Measurements from ENCODE around the gene CDC25A.

CDC25A gene

DNA sequence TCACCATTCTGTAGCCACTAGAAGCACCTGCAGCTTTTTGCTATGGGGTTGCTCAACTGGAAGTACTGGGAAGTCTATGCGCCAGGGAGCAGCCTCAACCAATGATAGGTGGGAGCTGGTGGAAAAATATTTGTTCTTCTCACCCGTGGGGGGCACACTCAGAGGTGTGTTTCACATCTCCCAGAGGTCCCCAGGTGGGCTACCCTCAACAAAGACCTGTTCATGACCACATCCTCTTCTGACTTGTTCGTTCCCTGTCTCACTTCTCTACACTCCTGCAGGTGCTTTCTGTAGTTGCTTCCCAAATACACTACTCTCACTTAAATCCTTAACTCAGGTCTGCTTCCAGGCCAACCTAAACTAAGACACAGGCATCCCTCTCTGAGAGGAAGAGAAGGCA, 38.7 kb upstream of the CDC25A start:
- TF ChIP-seq, protein P1, sequence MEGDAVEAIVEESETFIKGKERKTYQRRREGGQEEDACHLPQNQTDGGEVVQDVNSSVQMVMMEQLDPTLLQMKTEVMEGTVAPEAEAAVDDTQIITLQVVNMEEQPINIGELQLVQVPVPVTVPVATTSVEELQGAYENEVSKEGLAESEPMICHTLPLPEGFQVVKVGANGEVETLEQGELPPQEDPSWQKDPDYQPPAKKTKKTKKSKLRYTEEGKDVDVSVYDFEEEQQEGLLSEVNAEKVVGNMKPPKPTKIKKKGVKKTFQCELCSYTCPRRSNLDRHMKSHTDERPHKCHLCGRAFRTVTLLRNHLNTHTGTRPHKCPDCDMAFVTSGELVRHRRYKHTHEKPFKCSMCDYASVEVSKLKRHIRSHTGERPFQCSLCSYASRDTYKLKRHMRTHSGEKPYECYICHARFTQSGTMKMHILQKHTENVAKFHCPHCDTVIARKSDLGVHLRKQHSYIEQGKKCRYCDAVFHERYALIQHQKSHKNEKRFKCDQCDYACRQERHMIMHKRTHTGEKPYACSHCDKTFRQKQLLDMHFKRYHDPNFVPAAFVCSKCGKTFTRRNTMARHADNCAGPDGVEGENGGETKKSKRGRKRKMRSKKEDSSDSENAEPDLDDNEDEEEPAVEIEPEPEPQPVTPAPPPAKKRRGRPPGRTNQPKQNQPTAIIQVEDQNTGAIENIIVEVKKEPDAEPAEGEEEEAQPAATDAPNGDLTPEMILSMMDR (IDR thresholded peaks at IDR 0.05; ENCODE audit: low read depth, low read length, missing control alignments), result no peak
- H3K36me3 ChIP-seq (replicated peaks), result no peaks in the 10 kb centered on the region
- no peak for DNase-seq
- no peak overlapping the region for H3K4me3 ChIP-seq (ENCODE audit: low read depth, low read length)
- H3K27me3 ChIP-seq (replicated peaks), result peaks cover 2% of the 10 kb centered on the region
- H3K27ac ChIP-seq, result no peak overlapping the region
- in situ Hi-C loops (cut with HindIII; ENCODE audit: low pct_ligation_motif_present, low sequenced_read_pairs), result no loop called here

DNA sequence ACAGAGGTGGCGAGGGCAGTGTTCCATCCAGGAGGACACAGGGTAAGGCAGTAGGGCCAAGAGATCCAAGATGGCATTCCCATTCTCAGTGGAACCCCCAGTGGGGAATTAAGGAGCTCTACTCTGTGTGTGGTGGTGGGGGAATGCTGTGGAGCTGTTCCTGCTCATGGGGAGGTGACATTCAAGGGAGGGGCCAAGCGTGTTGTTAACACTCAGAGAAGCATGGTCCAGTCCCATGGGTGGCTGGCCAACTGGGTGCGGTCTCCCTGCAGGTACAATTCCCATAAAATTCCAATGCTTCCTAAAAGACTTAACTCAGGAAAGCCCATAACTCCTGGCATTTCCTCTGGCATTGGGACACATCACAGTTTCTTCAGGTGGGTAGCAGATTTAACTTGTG, 37.4 kb upstream of the CDC25A start:
- TF ChIP-seq, protein P1 (IDR thresholded peaks at IDR 0.05; ENCODE audit: low read depth, low read length, missing control alignments), result no peak
- Histone ChIP-seq H3K36me3 (replicated peaks) (no peaks in the 10 kb centered on the region), H3K4me3 (ENCODE audit: low read depth, low read length) (no peak overlapping the region), H3K27ac (no peak overlapping the region), H3K27me3 (replicated peaks) (peaks cover 2% of the 10 kb centered on the region)
- in situ Hi-C loops (cut with HindIII; ENCODE audit: low pct_ligation_motif_present, low sequenced_read_pairs), result no loop called here
- no peak for DNase-seq

DNA sequence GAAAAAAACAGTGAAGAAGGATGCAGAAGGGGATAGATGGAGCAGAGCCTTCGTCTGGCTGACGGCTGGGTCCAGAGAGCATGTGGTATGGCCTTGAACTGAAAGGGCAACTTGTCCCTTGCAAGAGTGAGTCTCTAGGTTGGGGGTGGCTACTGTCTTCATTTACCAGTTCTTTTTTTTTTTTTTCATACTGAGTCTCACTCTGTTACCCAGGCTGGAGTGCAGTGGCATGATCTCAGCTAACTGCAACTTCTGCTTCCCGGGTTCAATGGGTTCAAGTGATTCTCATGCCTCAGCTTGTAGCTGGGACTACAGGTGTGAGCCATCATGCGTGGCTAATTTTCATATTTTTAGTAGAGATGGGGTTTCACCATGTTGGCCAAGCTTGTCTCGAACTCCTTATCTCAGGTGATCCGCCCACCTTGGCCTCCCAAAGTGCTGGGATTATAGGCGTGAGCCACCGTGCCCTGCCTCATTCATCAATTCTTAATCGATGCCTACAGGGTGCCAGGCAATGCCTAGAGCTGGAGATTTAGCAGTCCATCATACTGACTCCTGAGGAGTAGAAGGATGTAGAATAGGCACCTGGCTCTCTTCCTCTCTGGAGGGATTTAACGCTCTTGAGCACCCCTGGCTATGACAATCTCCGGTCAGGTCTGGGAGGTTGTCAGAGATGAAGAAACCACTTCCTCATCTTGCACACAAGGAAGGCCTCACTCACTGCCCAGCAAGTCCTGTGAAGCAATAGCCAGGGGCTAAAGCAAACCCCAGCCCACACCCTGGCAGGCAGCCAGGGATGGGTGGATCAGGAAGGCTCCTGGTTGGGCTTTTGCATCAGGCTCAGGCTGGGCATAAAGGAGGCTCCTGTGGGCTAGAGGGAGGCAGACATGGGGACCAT, 34.6 kb upstream of the CDC25A start, which contains the start of gene CAMP:
CAMP (plus strand) TSS at position 880 of the 898 bp plus-strand sequence; CDS start at position 897, 17 bp downstream.
- H3K36me3 ChIP-seq (replicated peaks), result no peaks in the 10 kb centered on the region
- TF ChIP-seq, protein P1 (IDR thresholded peaks at IDR 0.05; ENCODE audit: low read depth, low read length, missing control alignments), result no peak
- H3K27me3 ChIP-seq (replicated peaks), result peaks cover 2% of the 10 kb centered on the region
- DNase-seq, result no peak
- in situ Hi-C loops (cut with HindIII; ENCODE audit: low pct_ligation_motif_present, low sequenced_read_pairs), result no loop called here
- H3K4me3 ChIP-seq (ENCODE audit: low read depth, low read length), result no peak within 1 kb of the TSS
- H3K27ac ChIP-seq, result no peak within 1 kb of the TSS

GRCh38 chr3:48220746-48221145, 32.5 kb upstream of the CDC25A start:
- Histone ChIP-seq H3K4me3 (ENCODE audit: low read depth, low read length) (no peak overlapping the region), H3K27me3 (replicated peaks) (peaks cover 2% of the 10 kb centered on the region), H3K36me3 (replicated peaks) (no peaks in the 10 kb centered on the region), H3K27ac (no peak overlapping the region)
- no peak for DNase-seq
- in situ Hi-C loops (cut with HindIII; ENCODE audit: low pct_ligation_motif_present, low sequenced_read_pairs), result no loop called here
- TF ChIP-seq, protein P1 (IDR thresholded peaks at IDR 0.05; ENCODE audit: low read depth, low read length, missing control alignments), result no peak

DNA sequence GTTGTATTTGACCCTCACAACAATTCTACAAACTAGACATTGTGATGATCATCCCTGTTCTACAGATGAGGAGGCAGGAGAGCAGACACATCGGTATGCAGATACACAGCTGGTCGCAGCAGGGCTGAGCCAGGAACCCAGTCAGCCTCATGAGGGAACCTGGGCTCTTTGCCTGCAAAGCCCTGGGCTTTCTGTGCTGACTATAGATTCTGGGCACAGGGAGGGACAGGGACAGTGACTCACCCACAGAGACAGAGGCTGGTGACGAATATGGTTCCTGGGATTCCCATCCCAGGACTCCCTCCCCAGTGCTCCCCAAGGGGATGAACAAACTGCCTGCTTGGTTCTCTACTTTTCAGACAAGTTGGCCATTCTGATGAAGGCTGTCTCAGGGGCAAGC, 31.3 kb upstream of the CDC25A start:
- in situ Hi-C loops (cut with HindIII; ENCODE audit: low pct_ligation_motif_present, low sequenced_read_pairs), result no loop called here
- Histone ChIP-seq H3K27me3 (replicated peaks) (no peaks in the 10 kb centered on the region), H3K36me3 (replicated peaks) (no peaks in the 10 kb centered on the region), H3K4me3 (ENCODE audit: low read depth, low read length) (no peak overlapping the region), H3K27ac (no peak overlapping the region)
- DNase-seq, result no peak
- TF ChIP-seq, protein P1 (IDR thresholded peaks at IDR 0.05; ENCODE audit: low read depth, low read length, missing control alignments), result no peak

Data from brain microvascular endothelial cell (primary cell).